DMS153 (cell line): ENCODE data around the gene MMP14.
"Not testable (repeated sequence)": the region's sequence is repeated elsewhere in the genome, so short reads cannot be mapped to it uniquely, and the experiment has no call there.

Experiments
- DNase-seq: peaks from one replicate; lab custom pipeline; 2025; lab: John Stamatoyannopoulos, UW

MMP14 gene

DNA sequence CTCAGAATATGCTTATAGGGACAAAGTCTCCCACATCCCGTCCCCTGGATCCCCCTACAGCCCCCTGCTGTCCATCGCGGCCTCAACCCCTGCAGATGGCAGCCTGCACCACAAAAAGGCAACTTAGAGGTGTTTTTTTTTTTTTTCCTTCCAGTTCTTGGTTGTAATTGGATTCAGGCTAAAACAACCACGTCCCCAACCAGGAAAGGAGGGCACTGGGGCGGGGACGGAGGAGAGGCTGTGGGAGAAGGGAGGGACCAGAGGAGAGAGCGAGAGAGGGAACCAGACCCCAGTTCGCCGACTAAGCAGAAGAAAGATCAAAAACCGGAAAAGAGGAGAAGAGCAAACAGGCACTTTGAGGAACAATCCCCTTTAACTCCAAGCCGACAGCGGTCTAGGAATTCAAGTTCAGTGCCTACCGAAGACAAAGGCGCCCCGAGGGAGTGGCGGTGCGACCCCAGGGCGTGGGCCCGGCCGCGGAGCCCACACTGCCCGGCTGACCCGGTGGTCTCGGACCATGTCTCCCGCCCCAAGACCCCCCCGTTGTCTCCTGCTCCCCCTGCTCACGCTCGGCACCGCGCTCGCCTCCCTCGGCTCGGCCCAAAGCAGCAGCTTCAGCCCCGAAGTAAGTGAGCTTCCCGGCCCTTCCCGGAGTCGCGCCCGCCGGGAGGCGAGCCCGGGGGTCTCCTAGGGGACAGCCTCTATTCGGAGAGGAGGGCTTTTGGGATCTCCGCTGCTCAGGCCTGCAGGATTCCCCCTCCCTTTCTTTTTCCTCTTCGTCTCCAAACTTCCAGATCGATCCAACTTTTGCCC, at the start of gene MMP14:
MMP14 (plus strand) TSS at position 285 of the 813 bp plus-strand sequence; CDS start at position 518, 233 bp downstream.
- no peak for DNase-seq

DNA sequence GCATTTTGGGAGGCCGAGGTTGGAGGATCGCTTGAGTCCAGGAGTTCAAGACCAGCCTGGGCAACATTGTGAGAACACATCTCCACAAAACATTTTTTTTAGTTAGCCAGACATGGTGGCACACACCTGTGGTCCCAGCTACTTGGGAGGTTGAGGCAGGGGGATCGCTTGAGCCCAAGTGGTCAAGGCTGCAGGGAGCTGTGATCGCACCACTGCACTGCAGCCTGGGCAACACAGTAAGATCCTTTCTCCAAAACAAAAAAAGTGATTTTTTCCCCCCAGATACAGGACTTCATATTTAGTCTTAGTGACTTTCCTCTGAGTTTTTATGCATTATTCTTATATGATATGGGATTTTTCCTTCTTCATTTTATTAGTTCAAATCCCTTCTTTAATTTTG, 49.7 kb upstream of the MMP14 start:
- no peak for DNase-seq

DNA sequence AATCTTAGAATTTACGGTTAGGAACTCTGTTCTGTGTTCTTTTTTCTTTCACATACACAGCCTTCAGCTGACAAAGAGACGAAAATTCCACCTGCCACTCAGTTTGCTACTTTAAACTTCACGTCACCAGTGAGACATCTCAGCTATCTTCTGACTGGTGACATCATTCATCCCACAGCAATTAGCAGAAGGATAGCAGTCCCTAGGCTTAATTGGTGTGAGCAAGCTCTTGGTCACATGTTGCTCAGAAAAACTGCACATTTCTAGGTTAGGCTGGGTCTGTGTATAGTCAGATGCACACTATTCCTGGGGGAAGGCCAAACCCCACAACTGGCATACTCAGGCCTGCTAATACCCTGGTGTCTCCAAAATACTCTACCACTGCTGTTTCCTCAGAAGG, 45.1 kb upstream of the MMP14 start:
- DNase-seq, result no peak

DNA sequence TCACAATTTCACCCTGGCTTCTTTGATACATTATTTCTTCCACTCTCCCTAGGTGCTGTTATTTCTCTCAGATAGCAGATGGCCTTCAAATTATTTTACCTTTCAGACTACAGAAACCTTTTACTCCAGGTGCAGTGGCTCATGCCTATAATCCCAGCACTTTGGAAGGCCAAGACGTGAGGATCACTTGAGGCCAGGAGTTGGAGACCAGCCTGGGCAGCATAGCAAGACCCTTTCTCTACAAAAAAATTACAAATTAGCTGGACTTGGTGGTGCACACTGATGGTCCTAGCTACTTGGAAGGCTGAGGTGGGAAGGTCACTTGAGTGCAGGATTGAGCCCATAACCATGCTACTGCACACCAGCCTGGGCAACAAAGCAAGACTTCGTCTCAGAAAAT, 44.2 kb upstream of the MMP14 start:
- no peak for DNase-seq

DNA sequence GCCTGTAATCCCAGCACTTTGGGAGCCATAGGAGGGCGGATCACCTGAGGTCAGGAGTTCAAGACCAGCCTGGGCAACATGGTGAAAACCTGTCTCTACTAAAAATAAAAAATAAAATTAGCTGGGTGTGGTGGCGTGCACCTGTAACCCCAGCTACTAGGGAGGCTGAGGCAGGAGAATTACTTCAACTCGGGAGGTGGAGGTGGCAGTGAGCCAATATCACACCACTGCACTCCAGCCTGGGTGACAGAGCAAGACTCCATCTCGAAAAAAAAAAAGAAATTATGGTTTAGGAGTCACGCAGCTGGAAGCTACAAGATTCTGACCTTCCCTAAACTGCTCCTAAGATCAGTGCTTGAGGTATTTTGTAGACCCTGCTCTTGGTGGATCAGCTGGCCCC, 42.8 kb upstream of the MMP14 start:
- DNase-seq, result not testable (repeated sequence)

DNA sequence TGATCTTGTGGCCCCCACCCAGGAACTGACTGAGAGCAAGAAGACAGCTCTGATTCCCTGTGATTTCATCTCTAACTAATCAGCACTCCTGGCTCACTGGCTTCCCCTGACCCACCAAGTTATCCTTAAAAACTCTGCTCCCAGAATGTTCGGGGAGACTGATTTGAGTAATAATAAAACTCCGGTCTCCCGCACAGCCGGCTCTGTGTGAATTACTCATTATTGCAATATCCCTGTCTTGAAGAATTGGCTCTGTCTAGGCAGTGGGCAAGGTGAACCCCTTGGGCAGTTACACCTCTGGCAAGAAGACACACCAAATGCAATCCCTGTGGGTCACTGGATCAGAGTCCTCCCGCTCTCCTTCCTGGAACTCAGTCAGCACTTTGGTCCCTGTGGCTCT, 42.4 kb upstream of the MMP14 start:
- DNase-seq, result no peak

DNA sequence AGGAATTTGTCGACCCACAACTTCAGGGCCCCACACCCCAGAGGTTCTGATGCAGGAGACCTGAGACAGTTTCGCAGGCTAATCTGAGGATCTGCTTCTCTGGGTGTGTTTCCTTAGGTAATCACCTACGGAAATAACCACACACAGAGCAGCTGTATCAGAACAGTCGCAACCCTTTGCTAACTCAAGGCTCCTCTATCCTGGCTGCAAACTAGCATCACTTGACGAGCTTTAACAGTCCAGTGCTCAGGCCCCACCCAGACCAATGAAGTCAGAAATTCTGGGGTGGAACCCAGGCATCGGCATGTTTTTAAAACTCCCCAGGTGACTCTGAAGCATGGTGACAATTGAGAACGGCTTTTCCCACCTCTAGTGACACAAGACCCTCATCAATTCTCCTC, 41.8 kb upstream of the MMP14 start:
- no peak for DNase-seq

DNA sequence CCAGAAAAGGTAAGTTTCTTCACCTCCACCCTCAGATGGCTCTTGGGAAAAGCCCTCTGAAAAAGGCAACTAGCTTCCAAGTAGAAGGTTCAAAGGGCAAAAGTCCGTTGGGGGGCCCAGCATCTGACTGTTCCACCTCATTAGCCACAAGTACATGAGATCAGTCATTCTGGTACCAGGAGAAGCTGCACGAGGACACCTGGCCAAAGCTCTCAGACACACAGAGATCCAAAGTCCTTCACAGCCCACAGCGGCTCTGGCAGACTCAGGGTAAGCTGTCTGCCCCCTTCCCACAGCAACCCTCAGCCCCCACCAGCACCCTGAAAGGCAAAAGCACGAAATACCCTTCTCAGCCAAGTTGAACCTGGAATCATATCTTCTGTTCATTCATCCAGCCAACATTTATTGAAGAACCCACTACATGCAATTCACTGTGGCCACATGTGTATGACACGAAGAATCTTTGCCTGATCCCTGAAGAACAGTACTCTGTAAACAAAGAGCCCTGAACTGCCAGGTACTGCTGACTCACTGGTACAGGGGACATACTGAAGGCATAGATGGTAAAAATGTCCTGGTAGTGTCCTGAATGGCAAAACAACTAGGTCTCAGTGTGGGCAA, 40.2 kb upstream of the MMP14 start:
- DNase-seq, result no peak

DNA sequence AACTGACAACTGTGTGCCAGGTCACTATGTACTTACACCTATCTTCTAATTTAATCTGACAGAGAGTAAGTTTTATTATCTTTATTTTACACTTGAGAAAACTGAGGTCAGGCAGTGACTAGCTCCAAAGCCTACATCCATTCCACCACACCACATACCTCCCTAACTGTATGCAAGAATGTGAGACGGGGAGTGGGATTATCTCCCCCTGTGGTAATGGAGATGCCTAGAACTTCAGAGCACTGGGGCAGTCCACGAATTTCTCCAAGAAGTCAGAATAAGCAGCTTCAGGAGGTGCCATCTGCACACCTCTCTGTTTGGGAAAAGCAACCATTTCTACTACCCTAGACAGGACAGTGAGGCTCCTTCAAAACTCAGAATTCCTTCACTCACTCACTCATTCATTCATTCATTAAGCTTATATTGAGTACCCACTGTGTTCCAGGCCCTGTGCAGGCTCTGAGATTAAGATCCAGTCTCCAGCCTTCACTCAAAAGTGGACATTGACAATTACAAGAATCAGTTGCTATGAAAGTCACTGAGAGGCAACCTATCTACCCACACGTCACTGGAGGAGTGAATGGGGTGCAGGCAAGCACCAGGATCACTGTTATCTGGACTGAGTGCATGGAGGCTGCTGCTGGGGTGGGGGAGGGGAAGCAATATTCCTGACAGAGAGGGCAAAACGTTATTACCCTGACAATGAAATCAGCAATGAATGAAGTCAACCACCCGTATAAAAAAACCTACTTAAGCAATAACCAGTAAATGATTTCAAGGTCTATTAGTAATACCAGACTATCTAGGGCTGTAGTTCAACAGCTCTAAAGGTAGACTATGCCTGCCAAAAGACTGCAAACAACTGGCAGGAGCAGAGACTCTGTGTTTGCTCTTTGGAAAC, 39.1 kb upstream of the MMP14 start:
- no peak for DNase-seq

DNA sequence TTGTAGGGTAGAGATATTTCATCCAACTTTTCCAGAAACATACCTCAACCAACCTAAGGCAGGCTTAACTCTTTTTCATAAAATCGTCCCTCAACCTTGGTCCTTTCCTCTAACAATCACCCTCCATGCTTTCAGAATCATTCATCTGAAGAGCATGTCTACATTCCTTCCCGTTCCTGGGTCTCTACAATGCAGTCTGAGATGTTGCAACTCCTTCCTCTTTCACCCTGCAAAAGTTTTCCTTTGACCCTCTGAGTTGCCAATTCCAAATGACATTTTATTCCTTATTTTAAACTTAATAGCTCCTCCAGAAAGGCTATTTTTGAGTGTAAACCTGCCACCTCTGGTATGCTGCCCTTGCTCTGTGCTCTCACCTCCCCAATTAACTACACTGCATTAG, 37.9 kb upstream of the MMP14 start:
- DNase-seq, result no peak

DNA sequence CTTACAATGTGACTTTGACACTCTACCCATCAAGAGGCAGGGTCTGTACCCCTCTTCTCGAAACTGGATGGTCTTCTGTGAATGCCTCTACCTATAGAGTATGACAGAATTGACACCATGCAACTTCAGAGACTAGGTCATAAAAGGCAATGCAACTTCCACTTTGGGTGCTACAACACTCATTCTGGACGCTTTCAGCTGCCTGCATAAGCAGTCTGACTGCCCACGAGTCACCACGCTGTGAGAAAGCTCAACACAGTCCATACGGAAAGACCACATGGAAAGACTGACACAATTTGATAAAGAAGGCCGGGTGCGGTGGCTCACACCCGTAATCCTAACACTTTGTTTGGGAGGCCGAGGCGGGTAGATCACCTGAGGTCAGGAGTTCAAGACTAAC, 36.0 kb upstream of the MMP14 start:
- DNase-seq, result no peak

DNA sequence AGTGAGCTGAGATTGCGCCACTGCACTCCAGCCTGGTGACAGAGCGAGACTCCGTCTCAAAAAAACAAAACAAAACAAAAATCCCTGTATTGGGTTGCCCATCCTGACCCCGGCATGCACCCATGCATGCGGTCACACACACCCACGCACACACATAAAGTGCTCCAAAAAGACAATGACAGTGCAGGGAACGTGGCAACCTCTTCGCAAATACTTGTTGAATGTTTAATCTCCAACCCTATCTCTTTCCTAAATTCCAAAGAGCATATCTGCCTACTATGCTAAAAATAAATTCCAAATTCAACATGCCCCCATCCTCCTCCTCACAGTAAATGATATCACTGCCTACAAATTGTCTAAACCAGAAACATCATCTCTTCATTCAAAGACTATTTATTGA, 34.7 kb upstream of the MMP14 start:
- DNase-seq, result no peak

DNA sequence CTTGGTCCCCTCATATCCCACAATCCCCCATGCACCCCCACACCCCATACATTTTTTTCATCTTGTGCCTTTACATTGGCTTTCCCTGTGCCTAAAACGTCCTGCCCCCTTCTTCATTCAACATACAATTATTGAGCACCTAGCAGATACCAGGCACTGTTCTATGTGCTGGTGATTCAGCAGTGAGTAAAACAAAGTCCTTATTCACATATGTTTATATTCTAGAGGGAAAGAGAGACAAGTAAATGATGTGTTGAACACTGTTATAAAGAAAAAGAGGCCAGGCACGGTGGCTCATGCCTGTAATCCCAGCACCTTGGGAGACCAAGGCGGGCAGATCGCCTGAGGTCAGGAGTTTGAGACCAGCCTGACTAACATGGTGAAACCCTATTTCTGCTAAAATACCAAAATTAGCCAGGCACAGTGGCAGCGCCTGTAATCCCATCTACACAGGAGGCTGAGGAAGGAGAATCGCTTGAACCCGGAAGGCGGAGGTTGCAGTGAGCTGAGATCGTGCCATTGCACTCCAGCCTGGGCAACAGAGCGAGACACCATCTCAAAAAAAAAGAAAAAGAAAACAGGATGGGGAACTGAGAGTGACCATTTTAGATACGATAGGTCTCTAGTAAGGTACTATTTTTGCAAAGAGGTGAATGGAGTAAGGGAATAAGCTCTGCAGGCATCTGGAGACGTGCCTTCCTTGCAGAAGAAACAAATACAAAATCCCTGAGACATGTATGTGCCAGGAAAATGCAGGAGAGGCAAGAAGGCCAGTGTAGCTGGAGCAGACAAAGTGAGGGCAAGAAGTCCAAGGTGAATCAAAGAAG, 33.3 kb upstream of the MMP14 start:
- no peak for DNase-seq

DNA sequence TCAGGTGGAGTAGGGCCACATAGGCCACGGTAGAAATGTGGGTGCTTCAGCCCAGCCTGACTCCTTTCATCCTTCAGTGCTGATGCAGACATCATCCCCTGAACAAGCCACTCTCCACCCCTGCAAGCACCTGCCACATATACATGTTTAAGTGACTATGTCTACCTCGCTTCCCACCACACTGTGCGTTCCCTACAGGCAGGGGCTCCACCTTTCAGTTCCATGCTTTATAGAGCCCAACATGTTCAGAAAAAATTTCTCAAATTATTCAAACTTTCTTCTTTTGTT, 32.8 kb upstream of the MMP14 start:
- DNase-seq, result no peak

DNA sequence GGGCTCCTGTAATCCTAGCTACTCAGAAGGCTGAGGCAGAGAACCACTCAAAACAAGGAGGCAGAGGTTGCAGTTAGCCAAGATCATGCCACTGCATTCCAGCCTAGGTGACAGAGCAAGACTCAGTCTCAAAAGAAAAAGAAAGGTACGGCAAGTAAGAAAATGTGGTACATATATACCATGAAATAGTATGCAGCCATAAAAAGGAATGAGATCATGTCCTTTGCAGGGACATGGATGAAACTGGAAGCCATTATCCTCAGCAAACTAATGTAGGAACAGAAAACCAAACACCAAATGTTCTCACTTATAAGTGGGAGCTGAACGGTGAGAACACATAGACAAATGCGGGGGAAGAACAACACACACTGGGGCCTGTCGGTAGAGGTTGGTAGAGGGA, 31.1 kb upstream of the MMP14 start:
- not testable (repeated sequence) for DNase-seq

DNA sequence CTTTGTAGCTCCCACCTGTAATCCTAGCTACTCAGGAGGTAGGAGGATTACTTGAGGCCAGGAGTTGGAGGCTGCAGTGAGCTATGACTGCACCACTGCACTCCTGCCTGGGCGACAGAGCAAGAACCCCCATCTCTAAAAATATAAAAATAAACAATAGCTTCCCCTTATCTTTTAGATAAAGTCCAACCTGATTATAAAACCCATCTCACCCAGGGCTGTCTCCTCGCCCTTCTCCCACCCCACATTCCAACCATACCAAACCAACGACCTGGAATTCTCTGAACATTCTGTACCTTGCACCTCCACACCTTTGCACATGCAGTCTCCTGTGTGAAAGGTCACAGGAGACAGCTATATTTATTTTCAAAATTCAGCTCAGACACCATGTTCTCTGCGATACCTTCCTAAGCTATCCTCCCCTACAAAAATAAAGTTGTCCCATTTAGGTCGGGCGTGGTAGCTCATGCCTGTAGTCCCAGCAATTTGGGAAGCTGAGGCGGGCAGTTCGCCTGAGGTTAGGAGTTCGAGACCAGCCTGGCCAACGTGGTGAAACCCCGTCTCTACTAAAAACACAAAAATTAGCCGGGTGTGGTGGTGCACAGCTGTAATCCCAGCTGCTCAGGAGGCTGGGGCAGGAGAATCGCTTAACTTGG, 28.8 kb upstream of the MMP14 start:
- no peak for DNase-seq

DNA sequence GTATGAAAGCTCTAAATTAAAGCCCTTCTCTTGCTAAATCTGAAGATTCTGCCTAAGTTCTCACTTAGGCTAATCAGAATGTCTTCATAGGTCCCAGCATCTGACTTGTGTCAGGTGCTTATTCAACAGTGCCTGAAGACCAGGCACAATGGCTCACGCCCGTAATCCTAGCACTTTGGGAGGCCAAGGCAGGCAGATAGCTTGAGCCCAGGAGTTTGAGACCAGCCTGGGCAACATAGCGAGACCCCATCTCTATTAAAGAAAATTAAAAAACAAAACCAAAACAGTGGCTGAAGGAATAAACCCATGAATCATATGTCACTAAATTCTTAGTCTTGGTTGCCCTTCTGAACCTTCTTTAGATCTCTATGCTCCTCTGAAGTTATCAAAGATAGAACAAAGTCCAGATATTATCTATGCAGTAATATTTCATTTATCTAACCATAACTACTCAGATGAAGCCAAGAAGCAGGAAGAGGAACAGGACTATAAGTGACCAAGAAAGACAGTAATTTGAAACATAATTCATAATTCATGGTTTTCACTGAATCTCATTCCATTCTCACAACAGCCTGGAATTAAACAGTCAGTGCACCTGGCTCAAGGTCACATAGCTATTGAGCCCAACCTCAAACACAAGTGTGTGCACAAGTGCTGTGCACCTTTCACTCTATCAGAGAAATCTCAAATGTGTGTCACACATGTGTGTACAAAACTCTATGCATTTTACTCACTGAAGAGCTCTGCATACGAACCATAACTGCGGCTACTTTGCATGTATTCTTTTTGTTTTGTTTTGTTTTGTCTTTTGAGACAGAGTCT, 27.8 kb upstream of the MMP14 start:
- DNase-seq, result no peak

DNA sequence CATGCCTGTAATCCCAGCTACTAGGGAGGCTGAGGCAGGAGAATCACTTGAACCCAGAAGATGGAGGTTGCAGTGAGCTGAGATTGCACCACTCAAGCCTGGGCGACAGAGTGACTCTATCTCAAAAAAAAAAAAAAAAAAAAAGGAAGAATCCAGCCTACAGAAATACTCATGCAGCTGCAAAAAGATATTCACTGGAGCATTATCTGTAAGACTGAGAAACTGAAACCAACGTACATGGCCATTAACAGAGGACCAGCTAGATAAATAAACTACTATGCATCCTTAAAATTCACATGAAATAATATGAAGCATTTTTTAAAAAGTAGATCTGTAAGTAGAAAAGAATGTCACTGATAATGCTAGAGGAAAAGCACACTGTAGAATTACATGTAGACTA, 24.7 kb upstream of the MMP14 start:
- no peak for DNase-seq

DNA sequence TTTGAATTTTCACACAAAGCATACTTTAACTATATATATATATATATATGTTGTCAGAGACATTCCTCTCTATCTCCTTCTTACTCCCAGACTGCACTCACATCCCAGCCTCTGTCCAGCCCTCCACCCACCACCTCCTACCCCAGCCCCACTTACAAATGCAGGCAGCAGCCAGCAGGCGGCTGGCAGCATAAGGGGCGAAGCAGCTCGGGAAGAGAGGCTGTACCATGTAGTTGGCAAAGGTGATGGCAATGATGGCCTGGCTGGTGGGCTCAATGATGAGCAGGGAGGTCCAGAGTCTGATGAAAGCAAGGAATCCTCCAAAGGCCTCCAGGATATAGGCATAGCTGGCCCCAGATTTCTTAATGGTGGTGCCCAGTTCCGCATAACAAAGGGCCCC, 23.6 kb upstream of the MMP14 start:
- no peak for DNase-seq

DNA sequence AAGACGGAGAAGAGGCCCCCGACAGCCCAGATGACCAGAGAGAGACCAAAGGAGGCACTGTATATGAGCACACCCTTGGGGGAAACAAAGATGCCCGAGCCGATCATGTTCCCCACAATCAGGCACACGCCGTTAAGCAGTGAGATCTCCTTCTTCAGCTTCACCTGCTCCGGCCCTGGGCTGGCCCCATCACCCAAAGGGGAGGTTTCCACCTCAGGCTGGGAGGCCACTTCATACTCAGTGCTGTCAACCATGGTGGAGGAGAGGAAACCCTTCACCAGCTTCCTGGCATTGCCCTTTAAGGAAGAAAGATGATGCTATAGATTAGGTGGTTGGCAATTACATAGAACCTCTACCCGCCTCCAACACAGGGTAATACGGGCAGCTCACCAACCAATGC, 23.2 kb upstream of the MMP14 start:
- DNase-seq, result no peak

DNA sequence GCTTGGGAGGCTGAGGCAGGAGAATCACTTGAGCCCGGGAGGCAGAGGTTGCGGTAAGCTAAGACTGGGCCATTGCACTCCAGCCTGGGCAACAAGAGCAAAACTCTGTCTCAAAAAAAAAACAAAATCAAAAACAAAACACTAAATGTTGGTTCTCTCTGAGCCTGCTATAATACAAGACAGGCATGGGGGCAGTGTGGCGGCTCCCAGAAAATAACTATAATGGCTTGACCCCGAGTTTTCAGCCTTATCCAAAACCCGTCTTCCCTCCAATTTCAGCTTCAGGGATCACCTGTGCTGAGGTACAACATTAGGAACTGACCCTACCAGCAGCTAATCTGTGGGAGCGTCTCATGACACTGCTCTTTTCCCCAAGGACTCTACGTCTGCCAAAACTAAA, 22.0 kb upstream of the MMP14 start:
- no peak for DNase-seq
